Spleen (tissue), 7 donors: ENCODE results near the gene IGSF23.

Experiments
- CTCF ChIP-seq, 11 experiments: fragments of 200-600 bp in 7 of 11; fragments of 450-650 bp in 4 of 11; sonication (generic) in 4 of 11; IDR thresholded peaks in 8 of 11; conservative IDR thresholded peaks in 3 of 11; 1 replicate in 7 of 11; 2 replicates in 4 of 11; pipeline versions ENCODE4 v1.4.0 to v1.8.0; 2016 to 2021; ENCODE audit warnings: antibody characterized with exemption in 11 of 11, inconsistent platforms in 4 of 11, mild to moderate bottlenecking in 1 of 11
- POLR2A ChIP-seq, 3 donors: fragments of 450-650 bp; IDR thresholded peaks; one replicate each; pipeline ENCODE4 v1.5.1; 2017; ENCODE audit warnings: antibody characterized with exemption in 3 of 3, mild to moderate bottlenecking in 1 of 3
- donor health status: DM: no; HTN: no; CAD: no; lungs with moderate emphysema.
- donor health status: DM: no; HTN: no; CAD: no.
- donor health status: DM: no; HTN: no; CAD: no.

GRCh38 chr19:44663996-44664395, 50.6 kb downstream of the IGSF23 start:
- TF ChIP-seq CTCF (IDR thresholded peaks at IDR 0.05 in 8 of 11, conservative IDR thresholded peaks at IDR 0.05 in 3 of 11) (no peak), POLR2A (IDR thresholded peaks at IDR 0.05) (no peak)
